ENCODE data around the gene TRAPPC2.

TRAPPC2 gene

GRCh38 chrX:13694983-13695382 lies 39.4 kb downstream of the TRAPPC2 start:
- TF ChIP-seq EZH2 (IDR thresholded peaks at IDR 0.05; ENCODE audit: borderline replicate concordance, low read length) = no peak
- no peak for TF ChIP-seq CTCF (IDR thresholded peaks at IDR 0.05; ENCODE audit: low read length)
- Histone ChIP-seq H3K27me3 (ENCODE audit: insufficient read depth, low read length) (no peaks in the 10 kb centered on the region), H3K9me3 (ENCODE audit: low read length) (no peaks in the 10 kb centered on the region), H3K4me2 (ENCODE audit: low read length) (no peak overlapping the region), H3K9ac (ENCODE audit: low read length) (no peak overlapping the region), H3K9me2 (ENCODE audit: low read depth, low read length) (no peaks in the 10 kb centered on the region), H3K79me2 (ENCODE audit: insufficient read depth, low read length) (peaks cover 79% of the 10 kb centered on the region), H3K4me1 (ENCODE audit: insufficient read depth, low read length, severe bottlenecking) (peaks cover 75% of the 10 kb centered on the region), H3F3A (ENCODE audit: insufficient read depth, low read length) (no peaks in the 10 kb centered on the region), H3K4me3 (ENCODE audit: low read depth, low read length, poor library complexity, severe bottlenecking) (no peak overlapping the region), H3K36me3 (ENCODE audit: insufficient read depth, low read length) (no peaks in the 10 kb centered on the region), H3K27ac (ENCODE audit: low read depth, low read length, poor library complexity, severe bottlenecking) (no peak overlapping the region), H4K20me1 (ENCODE audit: insufficient read depth, low read length) (no peaks in the 10 kb centered on the region), H2AFZ (ENCODE audit: low read length) (no peak overlapping the region)

GRCh38 chrX:13694359-13694758 lies 40.1 kb downstream of the TRAPPC2 start:
- Histone ChIP-seq H2AFZ (ENCODE audit: low read length) (no peak overlapping the region), H3K9me3 (ENCODE audit: low read length) (no peaks in the 10 kb centered on the region)

GRCh38 chrX:13693341-13693961 lies 41.0 kb downstream of the TRAPPC2 start:
- Histone ChIP-seq H3K27me3 (ENCODE audit: insufficient read depth, low read length) (no peaks in the 10 kb centered on the region), H3F3A (ENCODE audit: insufficient read depth, low read length) (no peaks in the 10 kb centered on the region), H3K27ac (ENCODE audit: low read depth, low read length, poor library complexity, severe bottlenecking) (peak overlapping the region; percentile 79), H3K79me2 (ENCODE audit: insufficient read depth, low read length) (peaks cover 76% of the 10 kb centered on the region), H2AFZ (ENCODE audit: low read length) (no peak overlapping the region), H3K4me3 (ENCODE audit: low read depth, low read length, poor library complexity, severe bottlenecking) (no peak overlapping the region), H3K4me1 (ENCODE audit: insufficient read depth, low read length, severe bottlenecking) (peaks cover 68% of the 10 kb centered on the region), H3K9me2 (ENCODE audit: low read depth, low read length) (no peaks in the 10 kb centered on the region), H3K9ac (ENCODE audit: low read length) (no peak overlapping the region; the same call in 1 of the 2 replicates), H3K9me3 (ENCODE audit: low read length) (no peaks in the 10 kb centered on the region), H3K36me3 (ENCODE audit: insufficient read depth, low read length) (no peaks in the 10 kb centered on the region), H3K4me2 (ENCODE audit: low read length) (peak overlapping the region; percentile 57), H4K20me1 (ENCODE audit: insufficient read depth, low read length) (no peaks in the 10 kb centered on the region)
- no peak for TF ChIP-seq CTCF (IDR thresholded peaks at IDR 0.05; ENCODE audit: low read length)
- TF ChIP-seq EZH2 (IDR thresholded peaks at IDR 0.05; ENCODE audit: borderline replicate concordance, low read length) = no peak

More at GRCh38 chrX:13694359-13694758, 40.1 kb downstream of the TRAPPC2 start:
- Histone ChIP-seq H3K9me2 (ENCODE audit: low read depth, low read length) (no peaks in the 10 kb centered on the region), H3F3A (ENCODE audit: insufficient read depth, low read length) (no peaks in the 10 kb centered on the region), H3K27me3 (ENCODE audit: insufficient read depth, low read length) (no peaks in the 10 kb centered on the region), H3K36me3 (ENCODE audit: insufficient read depth, low read length) (no peaks in the 10 kb centered on the region), H3K9ac (ENCODE audit: low read length) (no peak overlapping the region), H3K4me1 (ENCODE audit: insufficient read depth, low read length, severe bottlenecking) (peaks cover 75% of the 10 kb centered on the region), H4K20me1 (ENCODE audit: insufficient read depth, low read length) (no peaks in the 10 kb centered on the region), H3K27ac (ENCODE audit: low read depth, low read length, poor library complexity, severe bottlenecking) (peak overlapping the region; percentile 79), H3K4me3 (ENCODE audit: low read depth, low read length, poor library complexity, severe bottlenecking) (no peak overlapping the region), H3K79me2 (ENCODE audit: insufficient read depth, low read length) (peaks cover 83% of the 10 kb centered on the region), H3K4me2 (ENCODE audit: low read length) (no peak overlapping the region)
- TF ChIP-seq CTCF (IDR thresholded peaks at IDR 0.05; ENCODE audit: low read length) (no peak), EZH2 (IDR thresholded peaks at IDR 0.05; ENCODE audit: borderline replicate concordance, low read length) (no peak)
